ENCODE data around the gene VWA3A. TPM values are rescaled to one million over a fixed set of nuclear protein-coding genes. Genes with fewer than 3 reads are reported as not detected.
A peak's percentile ranks its signal among the peaks of the same experiment; 100 is the strongest.

VWA3A gene
- total RNA-seq, 6 experiments from 2014 or later = 0.15 TPM; not detected in 5

DNA sequence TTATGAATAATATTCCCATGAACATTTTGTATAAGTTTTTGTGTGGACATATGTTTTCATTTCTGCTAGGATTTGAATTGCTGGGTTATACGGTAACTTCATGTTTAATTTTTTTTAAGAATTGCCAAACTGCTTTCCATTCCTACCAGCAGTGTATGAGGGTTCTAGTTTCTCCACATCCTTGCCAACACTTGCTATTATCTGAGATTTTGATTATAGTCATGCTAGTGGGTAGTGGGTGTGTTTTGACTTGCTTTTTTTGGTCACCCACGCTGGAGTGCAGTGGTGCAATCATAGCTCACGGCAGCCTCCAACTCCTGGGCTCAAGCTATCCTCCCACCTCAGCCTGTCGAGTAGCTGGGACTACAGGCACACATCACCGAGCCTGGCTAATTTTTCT, 110.8 kb downstream of the VWA3A start:
- WGBS (ENCODE audit: insufficient coverage, low coverage, low lambda C conversion rate, missing lambda C conversion rate) = 76% methylated on average over 3 of the region's 5 CpGs
- intact Hi-C loops (cut with DNase I) = loop anchor here in 1 of 2 donors (5.0 kb wide), 1 partner anchor 94 kb away; the partner anchor contains the start of gene POLR3E
- no peak overlapping the region for H3K4me3 ChIP-seq

DNA sequence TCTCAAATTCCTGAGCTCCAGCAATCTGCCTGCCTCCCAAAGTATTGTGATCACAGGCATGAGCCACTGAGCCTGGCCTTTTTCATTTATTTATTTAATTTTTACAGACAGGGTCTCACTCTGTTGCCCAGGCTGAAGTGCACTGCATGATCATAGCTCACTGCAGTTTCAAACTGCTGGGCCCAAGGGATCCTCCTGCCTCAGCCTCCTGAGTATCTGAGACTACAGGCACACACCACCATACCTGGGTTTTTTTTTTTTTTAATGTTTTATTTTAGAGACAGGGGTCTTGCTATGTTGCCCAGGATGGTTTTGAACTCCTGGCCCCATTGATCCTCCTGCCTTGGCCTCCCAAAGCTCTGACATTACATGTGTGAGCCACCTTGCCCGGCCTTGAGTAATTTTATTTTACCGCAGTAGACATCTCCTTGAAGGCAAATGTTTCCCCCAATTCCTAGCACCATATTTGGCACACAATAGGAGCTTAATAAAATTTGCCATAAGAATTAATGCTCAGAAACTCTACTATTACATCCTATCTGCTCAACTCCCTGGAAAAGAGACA, 111.8 kb downstream of the VWA3A start:
- DNase-seq (no peak), ATAC-seq (no peak)
- Histone ChIP-seq H3K4me3 (no peak overlapping the region), H3K9me3 (no peaks in the 10 kb centered on the region), H3K4me1 (peaks cover 0 to 13% (median 4%) of the 10 kb centered on the region in 4 donors), H3K27me3 (no peaks in the 10 kb centered on the region), H3K36me3 (no peaks in the 10 kb centered on the region), H3K27ac (no peak overlapping the region)
- intact Hi-C loops (cut with DNase I) = loop anchor here in 1 of 2 donors (5.0 kb wide), 1 partner anchor 93 kb away; the partner anchor contains the start of gene POLR3E
- 100% methylated on average over 2 of the region's 2 CpGs for WGBS (ENCODE audit: insufficient coverage, low coverage, low lambda C conversion rate, missing lambda C conversion rate)
- TF ChIP-seq, protein P1, sequence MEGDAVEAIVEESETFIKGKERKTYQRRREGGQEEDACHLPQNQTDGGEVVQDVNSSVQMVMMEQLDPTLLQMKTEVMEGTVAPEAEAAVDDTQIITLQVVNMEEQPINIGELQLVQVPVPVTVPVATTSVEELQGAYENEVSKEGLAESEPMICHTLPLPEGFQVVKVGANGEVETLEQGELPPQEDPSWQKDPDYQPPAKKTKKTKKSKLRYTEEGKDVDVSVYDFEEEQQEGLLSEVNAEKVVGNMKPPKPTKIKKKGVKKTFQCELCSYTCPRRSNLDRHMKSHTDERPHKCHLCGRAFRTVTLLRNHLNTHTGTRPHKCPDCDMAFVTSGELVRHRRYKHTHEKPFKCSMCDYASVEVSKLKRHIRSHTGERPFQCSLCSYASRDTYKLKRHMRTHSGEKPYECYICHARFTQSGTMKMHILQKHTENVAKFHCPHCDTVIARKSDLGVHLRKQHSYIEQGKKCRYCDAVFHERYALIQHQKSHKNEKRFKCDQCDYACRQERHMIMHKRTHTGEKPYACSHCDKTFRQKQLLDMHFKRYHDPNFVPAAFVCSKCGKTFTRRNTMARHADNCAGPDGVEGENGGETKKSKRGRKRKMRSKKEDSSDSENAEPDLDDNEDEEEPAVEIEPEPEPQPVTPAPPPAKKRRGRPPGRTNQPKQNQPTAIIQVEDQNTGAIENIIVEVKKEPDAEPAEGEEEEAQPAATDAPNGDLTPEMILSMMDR (IDR thresholded peaks at IDR 0.05) = no peak
- no peak for TF ChIP-seq POLR2A (IDR thresholded peaks at IDR 0.05)

More for the DNA sequence above, 110.8 kb downstream of the VWA3A start:
- DNase-seq (no peak), ATAC-seq (no peak)
- H3K36me3 ChIP-seq = no peaks in the 10 kb centered on the region
- H3K27me3 ChIP-seq = no peaks in the 10 kb centered on the region
- H3K27ac ChIP-seq = no peak overlapping the region
- H3K4me1 ChIP-seq = peaks cover 0 to 13% (median 4%) of the 10 kb centered on the region in 4 donors
- no peak for TF ChIP-seq POLR2A (IDR thresholded peaks at IDR 0.05)
- TF ChIP-seq, protein P1 (IDR thresholded peaks at IDR 0.05) = no peak
- H3K9me3 ChIP-seq = no peaks in the 10 kb centered on the region

DNA sequence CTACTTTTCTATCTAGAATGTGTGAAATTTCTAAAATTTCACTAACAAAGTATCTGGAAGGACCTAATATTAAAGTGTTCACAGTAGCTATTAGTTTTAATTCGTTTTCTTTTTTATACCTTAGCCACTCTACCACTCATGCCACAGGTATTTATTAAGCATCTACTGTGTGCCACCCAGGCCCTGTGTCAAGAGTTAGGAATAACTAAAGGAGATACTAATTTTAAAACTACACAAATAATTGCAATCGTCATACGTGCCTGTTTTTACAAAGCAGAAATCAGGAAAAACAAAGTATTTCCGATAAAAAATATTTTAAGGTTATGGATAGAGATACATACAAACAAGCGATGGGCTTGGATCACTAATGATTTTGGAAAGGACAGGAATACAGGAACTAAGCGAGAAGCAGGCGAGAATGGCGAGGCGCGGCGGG, 113.3 kb downstream of the VWA3A start:
- no peak for DNase-seq
- Histone ChIP-seq H3K27me3 (no peaks in the 10 kb centered on the region), H3K36me3 (no peaks in the 10 kb centered on the region), H3K4me1 (peaks cover 0 to 13% (median 4%) of the 10 kb centered on the region in 4 donors), H3K9me3 (no peaks in the 10 kb centered on the region), H3K27ac (peak overlapping the region; percentile 17 to 84 (median 33)), H3K4me3 (peak overlapping the region; percentile 92 to 96 (median 95))
- TF ChIP-seq, protein P1 (IDR thresholded peaks at IDR 0.05) = no peak
- no peak for TF ChIP-seq POLR2A (IDR thresholded peaks at IDR 0.05)
- ATAC-seq = no peak
- 3% methylated on average over 11 of the region's 11 CpGs for WGBS (ENCODE audit: insufficient coverage, low coverage, low lambda C conversion rate, missing lambda C conversion rate)
- intact Hi-C loops (cut with DNase I) = no loop called here

DNA sequence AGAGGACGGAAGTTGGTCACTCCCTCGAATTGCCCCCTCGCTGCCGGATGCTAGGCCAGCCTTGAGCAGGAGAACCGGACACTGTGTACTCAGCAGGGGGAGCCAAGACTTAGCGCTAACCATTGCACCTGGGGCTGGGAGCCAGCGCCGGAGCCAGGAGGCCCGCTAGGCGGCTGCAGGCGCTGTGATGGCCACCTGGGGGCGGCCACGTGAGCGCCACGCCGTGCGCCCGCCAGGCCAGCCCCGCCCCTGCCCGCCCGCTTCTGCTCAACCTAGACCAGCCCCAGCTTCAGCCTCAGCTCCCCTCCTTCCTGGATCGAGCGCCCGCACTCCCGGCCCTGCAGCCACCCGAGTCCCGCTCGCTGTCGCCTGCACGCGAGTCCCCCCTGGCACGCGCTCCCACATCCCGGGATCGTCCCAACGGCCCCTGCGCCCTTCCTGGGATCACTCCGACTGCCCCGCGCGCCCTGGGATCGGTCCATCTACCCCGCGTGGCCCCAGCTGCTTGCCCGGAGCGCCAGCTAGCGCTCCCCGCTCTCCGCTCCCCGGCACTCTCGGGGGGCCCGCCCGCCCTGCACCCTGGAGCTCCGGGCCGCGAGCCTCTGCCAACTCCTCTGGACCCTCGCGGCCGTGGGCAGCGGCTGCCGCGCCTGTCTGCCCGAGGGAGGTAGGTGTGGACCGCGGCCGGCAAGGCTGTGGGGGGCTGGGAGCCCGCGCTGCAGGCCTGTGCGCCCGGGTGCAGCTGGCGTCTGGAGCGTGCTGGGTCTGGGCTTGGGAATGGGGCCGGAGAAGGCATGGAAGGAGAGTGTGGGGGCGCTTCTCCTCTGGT, 113.9 kb downstream of the VWA3A start, which contains the start of gene EEF2K:
EEF2K (plus strand) TSS at position 266 of the 829 bp plus-strand sequence. CDS start 19,452 bp downstream, outside the sequence.
- Histone ChIP-seq H3K27ac (peak within 1 kb of the TSS; percentile 33 to 84 (median 74)), H3K4me1 (peaks cover 0 to 13% (median 4%) of the 10 kb centered on the region in 4 donors), H3K36me3 (no peaks in the 10 kb centered on the region), H3K4me3 (peak within 1 kb of the TSS; percentile 92 to 96 (median 95)), H3K27me3 (no peaks in the 10 kb centered on the region), H3K9me3 (no peaks in the 10 kb centered on the region)
- intact Hi-C loops (cut with DNase I) = no loop called here
- ATAC-seq = peak; percentile 89 to 96 (median 92)
- DNase-seq = peak; percentile 93 to 94 (median 94)
- WGBS (ENCODE audit: insufficient coverage, low coverage, low lambda C conversion rate, missing lambda C conversion rate) = under 1% methylated on average over 32 of the region's 74 CpGs
- peak; percentile 42 for TF ChIP-seq POLR2A (IDR thresholded peaks at IDR 0.05)
- TF ChIP-seq, protein P1 (IDR thresholded peaks at IDR 0.05) = peak; percentile 81 to 89 (median 86)

Other genes with a start within 250 kb of the VWA3A start
- 10 to 100 TPM; 13.4 to 79.3 (median 42.6) TPM for gene NPIPB4, start 234.8 kb upstream of the VWA3A start, total RNA-seq
- 100 to 1,000 TPM; 128 to 214 (median 169) TPM for gene UQCRC2, start 139.2 kb upstream of the VWA3A start, total RNA-seq
- not detected for gene PDZD9, start 91.4 kb upstream of the VWA3A start, total RNA-seq
- gene MOSMO, start 84.4 kb upstream of the VWA3A start, total RNA-seq = 10 to 100 TPM in 2 of 6 experiments, 1 to 10 TPM in 4; 6.7 to 13.4 (median 7.5) TPM
- gene SDR42E2, start 70.0 kb downstream of the VWA3A start, total RNA-seq = not detected
- gene EEF2K, start 113.7 kb downstream of the VWA3A start, total RNA-seq = 10 to 100 TPM in 5 of 6 experiments, 1 to 10 TPM in 1; 10.0 to 17.5 (median 11.5) TPM
- 10 to 100 TPM; 15.8 to 35.7 (median 26.9) TPM for gene POLR3E, start 204.9 kb downstream of the VWA3A start, total RNA-seq

All from right lobe of liver (tissue), 6 donors.